Glomerular visceral epithelial cell (primary cell): ENCODE data around the gene AFP.

Source experiments
- DNase-seq: peaks from one replicate; pipeline ENCODE4 v3.0.0-alpha.2; 2016; ENCODE audit errors: extremely low spot score

Gene AFP

DNA sequence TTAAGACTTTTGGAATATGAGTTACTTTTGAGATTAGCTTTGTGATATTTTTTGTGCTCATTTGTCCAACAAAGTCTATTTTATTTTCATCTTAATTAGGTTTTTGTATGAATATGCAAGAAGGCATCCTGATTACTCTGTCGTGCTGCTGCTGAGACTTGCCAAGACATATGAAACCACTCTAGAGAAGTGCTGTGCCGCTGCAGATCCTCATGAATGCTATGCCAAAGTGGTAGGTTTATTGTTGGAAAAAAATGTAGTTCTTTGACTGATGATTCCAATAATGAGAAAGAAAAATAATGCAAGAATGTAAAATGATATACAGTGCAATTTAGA, 21.1 kb upstream of the AFP start:
- DNase-seq = no peak

DNA sequence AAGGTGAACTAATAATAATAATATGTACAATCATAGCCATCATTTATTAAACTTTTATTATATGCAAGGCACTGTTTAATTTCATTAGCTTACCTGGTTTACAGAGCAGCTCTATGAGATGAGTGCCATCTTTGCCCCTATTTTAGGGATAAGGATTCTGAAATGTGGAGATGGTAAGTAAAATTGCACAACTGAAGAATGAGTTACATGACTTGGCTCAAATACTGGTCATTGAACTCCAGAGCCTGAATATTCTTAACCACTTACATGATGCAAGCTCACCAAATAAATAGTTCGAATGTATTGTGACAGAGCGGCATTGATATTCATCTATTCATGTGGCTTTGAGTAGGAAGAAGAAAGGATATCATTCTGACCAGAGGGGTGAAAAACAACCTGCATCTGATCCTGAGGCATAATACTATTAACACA, 20.2 kb upstream of the AFP start:
- DNase-seq = no peak

DNA sequence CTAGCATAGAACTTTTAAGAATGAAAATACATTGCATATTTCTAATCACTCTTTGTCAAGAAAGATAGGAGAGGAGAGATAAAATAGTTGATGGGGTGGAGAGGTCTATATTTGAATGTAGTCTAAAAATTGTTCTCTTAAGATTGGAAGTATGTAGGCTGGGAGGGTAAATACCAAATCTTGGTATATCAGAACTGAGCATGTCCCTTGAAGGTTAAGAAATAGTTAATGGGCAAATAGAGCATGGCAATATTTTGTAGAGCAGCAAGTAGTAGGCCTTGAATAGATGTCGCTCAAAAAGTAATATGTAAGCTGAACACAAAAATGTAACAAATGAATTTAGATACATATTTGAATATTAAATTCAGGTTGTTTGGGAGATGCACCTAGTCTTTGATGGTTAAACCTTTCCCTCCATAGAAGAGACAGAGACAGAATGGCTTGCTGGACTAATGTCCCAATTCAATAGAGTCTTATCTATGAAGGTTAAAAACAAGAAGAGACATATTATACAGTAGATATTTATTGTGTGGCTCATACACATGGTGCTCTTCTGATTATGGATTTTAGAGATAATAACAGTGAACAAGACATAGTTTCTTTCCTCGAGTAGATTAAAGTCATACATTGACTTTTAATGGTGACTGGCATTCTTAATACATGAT, 19.5 kb upstream of the AFP start:
- no peak for DNase-seq

DNA sequence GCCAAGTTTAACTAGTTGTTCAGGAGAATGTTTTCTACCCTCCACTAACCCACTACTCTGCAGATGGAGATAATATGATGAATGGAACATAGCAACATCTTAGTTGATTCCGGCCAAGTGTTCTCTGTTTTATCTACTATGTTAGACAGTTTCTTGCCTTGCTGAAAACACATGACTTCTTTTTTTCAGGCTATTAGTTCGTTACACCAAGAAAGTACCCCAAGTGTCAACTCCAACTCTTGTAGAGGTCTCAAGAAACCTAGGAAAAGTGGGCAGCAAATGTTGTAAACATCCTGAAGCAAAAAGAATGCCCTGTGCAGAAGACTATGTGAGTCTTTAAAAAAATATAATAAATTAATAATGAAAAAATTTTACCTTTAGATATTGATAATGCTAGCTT, 18.7 kb upstream of the AFP start:
- DNase-seq = no peak

DNA sequence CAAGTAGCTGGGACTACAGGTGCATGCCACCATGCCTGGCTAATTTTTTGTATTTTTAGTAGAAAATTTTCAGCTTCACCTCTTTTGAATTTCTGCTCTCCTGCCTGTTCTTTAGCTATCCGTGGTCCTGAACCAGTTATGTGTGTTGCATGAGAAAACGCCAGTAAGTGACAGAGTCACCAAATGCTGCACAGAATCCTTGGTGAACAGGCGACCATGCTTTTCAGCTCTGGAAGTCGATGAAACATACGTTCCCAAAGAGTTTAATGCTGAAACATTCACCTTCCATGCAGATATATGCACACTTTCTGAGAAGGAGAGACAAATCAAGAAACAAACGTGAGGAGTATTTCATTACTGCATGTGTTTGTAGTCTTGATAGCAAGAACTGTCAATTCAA, 18.0 kb upstream of the AFP start:
- no peak for DNase-seq

DNA sequence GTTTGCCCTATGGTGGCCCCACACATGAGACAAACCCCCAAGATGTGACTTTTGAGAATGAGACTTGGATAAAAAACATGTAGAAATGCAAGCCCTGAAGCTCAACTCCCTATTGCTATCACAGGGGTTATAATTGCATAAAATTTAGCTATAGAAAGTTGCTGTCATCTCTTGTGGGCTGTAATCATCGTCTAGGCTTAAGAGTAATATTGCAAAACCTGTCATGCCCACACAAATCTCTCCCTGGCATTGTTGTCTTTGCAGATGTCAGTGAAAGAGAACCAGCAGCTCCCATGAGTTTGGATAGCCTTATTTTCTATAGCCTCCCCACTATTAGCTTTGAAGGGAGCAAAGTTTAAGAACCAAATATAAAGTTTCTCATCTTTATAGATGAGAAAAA, 17.3 kb upstream of the AFP start:
- no peak for DNase-seq

DNA sequence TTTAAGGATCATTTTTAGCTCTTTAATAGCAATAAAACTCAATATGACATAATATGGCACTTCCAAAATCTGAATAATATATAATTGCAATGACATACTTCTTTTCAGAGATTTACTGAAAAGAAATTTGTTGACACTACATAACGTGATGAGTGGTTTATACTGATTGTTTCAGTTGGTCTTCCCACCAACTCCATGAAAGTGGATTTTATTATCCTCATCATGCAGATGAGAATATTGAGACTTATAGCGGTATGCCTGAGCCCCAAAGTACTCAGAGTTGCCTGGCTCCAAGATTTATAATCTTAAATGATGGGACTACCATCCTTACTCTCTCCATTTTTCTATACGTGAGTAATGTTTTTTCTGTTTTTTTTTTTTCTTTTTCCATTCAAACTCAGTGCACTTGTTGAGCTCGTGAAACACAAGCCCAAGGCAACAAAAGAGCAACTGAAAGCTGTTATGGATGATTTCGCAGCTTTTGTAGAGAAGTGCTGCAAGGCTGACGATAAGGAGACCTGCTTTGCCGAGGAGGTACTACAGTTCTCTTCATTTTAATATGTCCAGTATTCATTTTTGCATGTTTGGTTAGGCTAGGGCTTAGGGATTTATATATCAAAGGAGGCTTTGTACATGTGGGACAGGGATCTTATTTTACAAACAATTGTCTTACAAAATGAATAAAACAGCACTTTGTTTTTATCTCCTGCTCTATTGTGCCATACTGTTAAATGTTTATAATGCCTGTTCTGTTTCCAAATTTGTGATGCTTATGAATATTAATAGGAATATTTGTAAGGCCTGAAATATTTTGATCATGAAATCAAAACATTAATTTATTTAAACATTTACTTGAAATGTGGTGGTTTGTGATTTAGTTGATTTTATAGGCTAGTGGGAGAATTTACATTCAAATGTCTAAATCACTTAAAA, 16.6 kb upstream of the AFP start:
- no peak for DNase-seq

DNA sequence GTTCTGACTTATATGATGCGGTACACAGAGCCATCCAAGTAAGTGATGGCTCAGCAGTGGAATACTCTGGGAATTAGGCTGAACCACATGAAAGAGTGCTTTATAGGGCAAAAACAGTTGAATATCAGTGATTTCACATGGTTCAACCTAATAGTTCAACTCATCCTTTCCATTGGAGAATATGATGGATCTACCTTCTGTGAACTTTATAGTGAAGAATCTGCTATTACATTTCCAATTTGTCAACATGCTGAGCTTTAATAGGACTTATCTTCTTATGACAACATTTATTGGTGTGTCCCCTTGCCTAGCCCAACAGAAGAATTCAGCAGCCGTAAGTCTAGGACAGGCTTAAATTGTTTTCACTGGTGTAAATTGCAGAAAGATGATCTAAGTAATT, 15.4 kb upstream of the AFP start:
- DNase-seq = no peak

DNA sequence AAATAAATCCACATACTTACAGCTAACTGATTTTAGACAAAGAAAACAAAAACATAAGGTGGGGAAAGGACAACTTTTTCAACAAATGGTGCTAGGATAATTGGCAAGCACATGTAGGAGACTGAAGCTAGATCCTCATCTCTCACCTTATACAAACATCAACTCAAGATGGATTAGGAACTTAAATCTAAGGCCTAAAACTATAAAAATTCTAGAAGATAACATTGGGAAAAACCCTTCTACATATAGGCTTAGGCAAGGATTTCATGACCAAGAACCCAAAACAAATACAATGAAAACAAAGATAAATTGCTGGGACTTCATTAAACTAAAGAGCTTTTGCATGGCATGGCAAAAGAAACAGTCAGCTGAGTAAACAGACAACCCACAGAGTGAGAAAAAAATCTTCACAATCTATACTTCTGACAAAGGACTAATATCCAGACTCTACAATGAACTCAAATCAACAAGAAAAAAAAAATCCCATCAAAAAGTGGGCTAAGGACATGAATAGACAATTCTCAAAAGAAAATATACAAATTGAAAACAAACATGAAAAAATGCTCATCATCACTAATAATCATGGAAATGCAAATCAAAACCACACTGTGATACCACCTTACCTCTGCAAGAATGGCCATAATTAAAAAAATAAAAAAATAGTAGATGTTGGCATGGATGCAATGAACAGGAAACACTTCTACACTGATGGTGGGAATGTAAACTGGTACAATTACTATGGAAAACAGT, 14.1 kb upstream of the AFP start:
- no peak for DNase-seq

DNA sequence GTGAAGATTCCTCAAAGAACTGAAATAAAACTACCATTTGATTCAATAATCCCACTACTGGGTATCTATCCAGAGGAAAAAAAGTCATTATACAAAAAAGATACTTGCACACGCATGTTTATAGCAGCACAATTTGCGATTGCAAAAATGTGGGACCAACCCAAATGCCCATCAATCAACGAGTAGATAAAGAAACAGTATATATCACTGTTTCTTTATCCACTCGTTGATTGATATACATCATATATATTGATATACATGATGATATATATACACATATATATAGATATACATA, 13.6 kb upstream of the AFP start:
- no peak for DNase-seq

DNA sequence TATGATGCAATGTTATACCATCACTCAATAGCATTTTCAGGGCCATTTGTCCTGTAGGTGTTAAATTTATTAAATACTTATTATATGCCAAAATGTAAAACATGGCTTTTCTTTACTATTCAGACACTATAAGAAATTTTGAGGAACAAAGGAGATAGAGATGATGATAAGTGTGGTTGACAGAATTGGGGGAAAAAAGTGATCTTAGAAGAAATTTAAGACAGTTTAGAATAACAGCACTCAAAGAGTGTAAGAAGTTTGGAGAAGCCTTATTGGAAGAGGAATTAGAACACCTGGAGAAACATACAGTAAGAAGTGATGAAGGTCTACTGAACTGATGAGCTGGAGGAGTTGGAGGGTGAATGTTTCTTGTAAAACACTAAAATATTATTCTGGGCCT, 12.8 kb upstream of the AFP start:
- no peak for DNase-seq

DNA sequence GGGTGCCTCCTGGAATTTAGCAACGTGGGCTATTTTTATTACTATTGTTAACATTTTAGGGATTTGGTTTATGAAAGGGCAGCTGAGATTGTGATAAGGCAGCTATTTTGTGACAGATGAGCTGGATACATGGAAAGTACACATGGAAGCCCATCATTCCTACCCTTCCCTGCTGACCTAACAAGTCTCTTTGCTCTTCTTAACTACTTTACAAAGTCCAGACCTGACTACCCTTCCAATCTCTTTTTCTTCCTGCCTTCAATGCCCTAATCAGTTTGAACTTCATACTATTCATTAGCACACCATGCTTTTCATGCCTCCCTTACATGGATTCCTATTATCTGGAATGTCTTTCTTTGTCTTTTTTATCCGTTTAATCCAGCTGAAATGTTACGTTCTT, 9.4 kb upstream of the AFP start:
- no peak for DNase-seq

DNA sequence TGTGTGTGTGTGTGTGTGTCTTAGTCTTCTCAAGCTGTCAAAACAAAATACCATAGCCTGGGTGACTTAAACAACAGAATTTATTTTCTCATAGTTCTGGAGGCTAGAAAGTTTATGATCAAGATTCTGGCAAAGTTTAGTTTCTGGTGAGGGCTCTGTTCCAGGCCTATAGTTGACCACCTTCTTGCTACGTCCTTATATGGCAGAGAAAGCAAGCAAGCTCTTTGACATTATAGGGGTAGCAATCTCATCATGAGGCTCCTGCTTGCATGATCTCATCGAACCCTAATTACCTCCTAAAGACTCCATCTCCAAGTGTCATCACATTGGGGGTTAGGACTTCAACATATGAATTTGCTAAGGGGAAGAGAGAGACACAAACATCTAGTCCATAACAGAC, 6.9 kb upstream of the AFP start:
- no peak for DNase-seq

DNA sequence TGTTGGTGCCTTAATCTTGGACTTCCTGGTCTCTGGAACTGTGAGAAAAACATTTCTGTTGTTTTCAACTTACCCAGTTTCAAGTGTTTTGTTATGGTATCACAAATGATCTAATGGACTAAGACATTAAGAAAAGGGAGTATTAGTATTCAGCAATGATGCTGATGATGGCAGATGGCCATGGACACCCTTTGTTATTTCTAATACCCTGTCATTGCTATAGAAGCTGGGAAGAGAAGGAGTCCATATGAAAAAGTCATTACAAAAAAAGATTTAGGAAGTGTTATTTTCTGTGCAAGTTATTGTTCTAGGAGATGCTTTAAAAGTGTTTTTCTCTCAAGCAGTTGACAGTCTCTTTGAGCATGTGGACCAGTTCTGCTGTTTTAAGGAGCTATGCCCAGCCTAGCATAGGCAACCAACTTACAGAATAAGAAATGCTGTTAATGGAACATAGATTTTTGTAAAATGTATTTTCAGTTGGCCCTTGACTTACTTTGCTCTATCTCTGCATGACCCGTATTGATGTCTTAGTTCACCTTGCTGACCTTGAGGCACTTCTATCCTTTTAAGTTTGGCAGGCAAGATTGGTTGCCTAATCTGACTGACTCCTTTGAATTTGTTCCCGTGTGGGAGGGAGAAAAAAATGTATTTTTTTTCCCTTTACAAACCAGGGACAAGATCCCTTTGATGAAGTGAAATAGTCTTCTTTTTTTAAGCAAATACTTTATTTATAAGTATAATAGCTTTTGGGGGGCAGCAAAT, 6.0 kb upstream of the AFP start:
- DNase-seq = no peak

DNA sequence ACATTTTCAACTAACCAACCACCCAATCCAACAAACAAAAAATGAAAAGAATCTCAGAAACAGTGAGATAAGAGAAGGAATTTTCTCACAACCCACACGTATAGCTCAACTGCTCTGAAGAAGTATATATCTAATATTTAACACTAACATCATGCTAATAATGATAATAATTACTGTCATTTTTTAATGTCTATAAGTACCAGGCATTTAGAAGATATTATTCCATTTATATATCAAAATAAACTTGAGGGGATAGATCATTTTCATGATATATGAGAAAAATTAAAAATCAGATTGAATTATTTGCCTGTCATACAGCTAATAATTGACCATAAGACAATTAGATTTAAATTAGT, 4.2 kb upstream of the AFP start:
- no peak for DNase-seq

DNA sequence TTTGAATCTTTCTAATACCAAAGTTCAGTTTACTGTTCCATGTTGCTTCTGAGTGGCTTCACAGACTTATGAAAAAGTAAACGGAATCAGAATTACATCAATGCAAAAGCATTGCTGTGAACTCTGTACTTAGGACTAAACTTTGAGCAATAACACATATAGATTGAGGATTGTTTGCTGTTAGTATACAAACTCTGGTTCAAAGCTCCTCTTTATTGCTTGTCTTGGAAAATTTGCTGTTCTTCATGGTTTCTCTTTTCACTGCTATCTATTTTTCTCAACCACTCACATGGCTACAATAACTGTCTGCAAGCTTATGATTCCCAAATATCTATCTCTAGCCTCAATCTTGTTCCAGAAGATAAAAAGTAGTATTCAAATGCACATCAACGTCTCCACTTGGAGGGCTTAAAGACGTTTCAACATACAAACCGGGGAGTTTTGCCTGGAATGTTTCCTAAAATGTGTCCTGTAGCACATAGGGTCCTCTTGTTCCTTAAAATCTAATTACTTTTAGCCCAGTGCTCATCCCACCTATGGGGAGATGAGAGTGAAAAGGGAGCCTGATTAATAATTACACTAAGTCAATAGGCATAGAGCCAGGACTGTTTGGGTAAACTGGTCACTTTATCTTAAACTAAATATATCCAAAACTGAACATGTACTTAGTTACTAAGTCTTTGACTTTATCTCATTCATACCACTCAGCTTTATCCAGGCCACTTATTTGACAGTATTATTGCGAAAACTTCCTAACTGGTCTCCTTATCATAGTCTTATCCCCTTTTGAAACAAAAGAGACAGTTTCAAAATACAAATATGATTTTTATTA, 3.6 kb upstream of the AFP start:
- DNase-seq = no peak

DNA sequence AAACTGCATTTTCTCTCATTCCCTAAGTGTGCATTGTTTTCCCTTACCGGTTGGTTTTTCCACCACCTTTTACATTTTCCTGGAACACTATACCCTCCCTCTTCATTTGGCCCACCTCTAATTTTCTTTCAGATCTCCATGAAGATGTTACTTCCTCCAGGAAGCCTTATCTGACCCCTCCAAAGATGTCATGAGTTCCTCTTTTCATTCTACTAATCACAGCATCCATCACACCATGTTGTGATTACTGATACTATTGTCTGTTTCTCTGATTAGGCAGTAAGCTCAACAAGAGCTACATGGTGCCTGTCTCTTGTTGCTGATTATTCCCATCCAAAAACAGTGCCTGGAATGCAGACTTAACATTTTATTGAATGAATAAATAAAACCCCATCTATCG, 2.9 kb upstream of the AFP start:
- DNase-seq = no peak

DNA sequence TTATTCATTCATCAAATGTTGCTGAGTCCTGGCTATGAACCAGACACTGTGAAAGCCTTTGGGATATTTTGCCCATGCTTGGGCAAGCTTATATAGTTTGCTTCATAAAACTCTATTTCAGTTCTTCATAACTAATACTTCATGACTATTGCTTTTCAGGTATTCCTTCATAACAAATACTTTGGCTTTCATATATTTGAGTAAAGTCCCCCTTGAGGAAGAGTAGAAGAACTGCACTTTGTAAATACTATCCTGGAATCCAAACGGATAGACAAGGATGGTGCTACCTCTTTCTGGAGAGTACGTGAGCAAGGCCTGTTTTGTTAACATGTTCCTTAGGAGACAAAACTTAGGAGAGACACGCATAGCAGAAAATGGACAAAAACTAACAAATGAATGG, 1.7 kb upstream of the AFP start:
- no peak for DNase-seq

DNA sequence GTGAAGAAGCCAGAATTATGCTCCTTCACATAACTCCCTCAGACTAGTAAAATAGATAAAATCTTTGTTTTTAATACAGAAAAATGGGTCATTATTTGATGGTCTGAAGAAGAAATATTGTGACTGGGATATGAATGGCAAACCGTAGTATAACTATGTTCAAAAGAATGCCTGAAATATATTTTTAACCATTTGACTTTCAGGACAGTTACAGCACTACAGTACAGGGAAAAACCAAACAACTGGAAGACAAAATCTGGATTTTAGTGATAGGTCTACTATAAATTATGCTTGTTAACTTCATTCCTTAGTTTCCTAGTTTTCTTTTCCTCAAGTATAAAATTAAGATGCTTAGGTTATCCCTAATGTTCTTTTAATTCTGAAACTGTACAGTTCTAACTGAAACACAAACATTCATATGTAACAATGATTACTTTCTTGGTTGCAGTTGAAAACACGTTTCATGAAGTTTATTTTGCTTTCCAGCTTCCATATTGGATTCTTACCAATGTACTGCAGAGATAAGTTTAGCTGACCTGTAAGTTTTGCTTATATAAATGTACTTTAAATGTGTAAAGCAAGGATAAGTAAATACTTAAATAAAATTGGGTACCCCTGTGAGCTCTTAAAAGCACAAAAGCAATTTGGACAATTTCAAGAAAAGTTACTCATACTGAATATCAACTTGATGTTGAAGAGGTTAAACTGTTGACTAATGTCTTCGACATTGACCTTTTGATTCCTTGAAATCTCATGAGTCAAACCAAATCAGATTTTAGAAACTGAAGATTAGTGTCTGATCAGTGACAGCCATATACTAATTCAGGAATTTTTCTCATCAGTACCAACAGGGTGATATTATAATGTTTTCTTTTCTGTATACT, 895 bp downstream of the AFP start:
- no peak for DNase-seq

DNA sequence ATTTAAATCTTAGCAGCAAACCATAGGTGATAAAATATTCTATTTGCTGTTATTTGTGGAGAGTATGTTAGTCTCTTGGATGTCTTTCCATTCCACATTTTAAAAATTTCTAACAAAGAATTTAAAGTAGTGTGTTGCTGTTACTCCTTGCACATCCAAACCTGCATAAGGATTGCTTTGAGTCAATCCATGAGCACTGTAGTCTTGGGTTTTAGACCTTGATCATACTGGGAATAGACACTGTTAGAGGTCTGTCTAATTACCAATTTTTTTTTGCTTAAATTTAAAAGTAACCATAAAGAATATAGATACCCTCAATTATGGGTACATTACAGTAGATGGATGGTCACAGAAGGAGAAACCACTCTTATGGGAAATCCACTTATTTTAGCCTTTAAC, 1.5 kb downstream of the AFP start:
- DNase-seq = no peak

DNA sequence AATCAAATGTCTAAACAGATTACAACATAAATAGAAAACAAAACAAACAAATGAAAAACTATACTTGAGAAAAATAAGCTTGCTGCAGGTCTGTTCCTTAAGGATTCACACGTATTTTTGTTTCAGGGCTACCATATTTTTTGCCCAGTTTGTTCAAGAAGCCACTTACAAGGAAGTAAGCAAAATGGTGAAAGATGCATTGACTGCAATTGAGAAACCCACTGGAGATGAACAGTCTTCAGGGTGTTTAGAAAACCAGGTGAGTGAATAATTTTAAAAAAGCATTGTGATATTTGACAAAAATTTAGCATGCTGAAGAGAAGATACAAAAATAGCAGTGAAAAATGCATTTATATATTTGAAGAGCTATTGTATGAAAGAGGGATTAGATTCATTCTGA, 2.0 kb downstream of the AFP start:
- DNase-seq = no peak
